Measurements from ENCODE around the gene DUSP5. TPM values are rescaled to one million over a fixed set of nuclear protein-coding genes. Genes with fewer than 3 reads are reported as not detected.
A peak's percentile ranks its signal among the peaks of the same experiment; 100 is the strongest.

The DUSP5 gene
- total and polyA plus RNA-seq, 2 of the 8 experiments (the other 6 are each of a cell fraction or from before 2014, with no cell fraction given) = 13.6 to 30.3 TPM

- TF ChIP-seq CHD7 (IDR thresholded peaks at IDR 0.05; ENCODE audit: insufficient replicate concordance, low read length) = peak; percentile 41
- 0 out of 2 replicates have a peak, but pooled peaks have one; percentile 9 for TF ChIP-seq SP1 (IDR thresholded peaks at IDR 0.05; ENCODE audit: low read depth, low read length)
- TF ChIP-seq RAD21 (IDR thresholded peaks at IDR 0.05 in 1 of 2, conservative IDR thresholded peaks at IDR 0.05 in 1 of 2; ENCODE audit: low read depth in 2 of 2, low read length in 2 of 2) = peak; percentile 51 to 64
- TF ChIP-seq CBX8 (IDR thresholded peaks at IDR 0.05; ENCODE audit: borderline replicate concordance, low read depth, low read length) = no peak
- no peak for TF ChIP-seq POLR2A (IDR thresholded peaks at IDR 0.05; ENCODE audit: control extremely low read depth in 1 of 2, low read depth in 2 of 2, low read length in 2 of 2)
- TF ChIP-seq BACH1 (IDR thresholded peaks at IDR 0.05; ENCODE audit: low read length) = no peak
- TF ChIP-seq EZH2 (IDR thresholded peaks at IDR 0.05; ENCODE audit: low read depth, low read length, severe bottlenecking) = no peak
- TF ChIP-seq POLR2AphosphoS5 (IDR thresholded peaks at IDR 0.05; ENCODE audit: low read depth, low read length) = no peak
- TF ChIP-seq KDM4A (IDR thresholded peaks at IDR 0.05; ENCODE audit: low read depth, low read length, severe bottlenecking) = no peak
- TF ChIP-seq YY1 (IDR thresholded peaks at IDR 0.05; ENCODE audit: low read depth, low read length) = peak; percentile 88
- TF ChIP-seq CREB1 (IDR thresholded peaks at IDR 0.05) = peak; percentile 23; the same call in 1 of the 2 replicates
These were observed 59.4 kb downstream of the DUSP5 start (continued) for GRCh38 chr10:110556969-110557601.
